HG03439 (cell line): Measurements from ENCODE around the gene P2RY6.
"Not testable (repeated sequence)": the region's sequence is repeated elsewhere in the genome, so short reads cannot be mapped to it uniquely, and the experiment has no call there.

Source experiments
- ATAC-seq: cut with Tn5 transposase; IDR thresholded peaks from one replicate; pipeline ENCODE4 v1.9.1; 2021; ENCODE audit warnings: mild to moderate bottlenecking, moderate library complexity; ENCODE audit not compliant: unreplicated experiment

Gene P2RY6

GRCh38 chr11:73271936-73272679 is at the start of gene P2RY6:
Gene P2RY6, plus strand, starts transcription at chr11:73272338. Its CDS starts 24,181 bp downstream, at chr11:73296519.
- no peak for ATAC-seq

DNA sequence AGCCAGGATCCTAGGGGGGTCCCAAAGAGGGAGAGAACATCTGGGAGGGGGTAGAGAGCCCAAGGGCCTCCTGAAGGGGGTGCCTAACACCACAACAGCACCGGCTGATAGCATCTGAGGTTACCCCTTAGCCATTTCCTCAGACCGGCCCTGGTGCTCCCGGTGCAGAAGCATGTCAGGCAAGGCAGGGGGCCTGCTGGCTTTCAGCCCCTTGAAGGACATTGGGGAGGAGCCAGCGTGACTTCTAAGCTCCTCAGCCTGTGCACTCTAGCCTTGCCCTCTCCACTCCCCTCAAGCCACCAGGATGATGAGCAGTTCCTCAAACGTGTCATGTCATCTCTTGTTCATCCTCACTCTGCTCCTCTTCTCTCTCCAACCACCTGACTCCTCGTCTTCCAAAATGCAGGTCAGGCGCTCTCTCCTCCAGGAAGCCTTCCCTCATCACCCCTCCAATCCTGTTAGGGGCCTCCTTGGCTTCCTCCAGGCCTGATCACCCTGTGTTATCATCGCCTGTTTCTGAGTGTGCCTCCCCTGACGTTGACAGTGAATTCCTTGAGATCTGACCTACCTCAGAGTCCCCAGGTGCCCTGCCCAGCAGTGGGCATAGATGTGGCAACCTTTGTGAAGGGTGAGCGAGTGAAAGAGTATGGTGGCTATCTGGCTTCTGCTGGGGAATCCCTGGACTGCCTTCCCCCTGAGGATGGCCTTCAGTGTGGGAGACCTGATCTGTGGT is 48.0 kb upstream of the P2RY6 start:
- no peak for ATAC-seq

GRCh38 chr11:73225001-73225686 is 47.0 kb upstream of the P2RY6 start:
- no peak for ATAC-seq

- ATAC-seq: no peak
These were observed 46.3 kb upstream of the P2RY6 start for GRCh38 chr11:73225851-73226250.

- no peak for ATAC-seq
These were observed 45.7 kb upstream of the P2RY6 start for GRCh38 chr11:73226297-73227006.

- ATAC-seq: no peak
These were observed 44.4 kb upstream of the P2RY6 start for GRCh38 chr11:73227571-73228211.

GRCh38 chr11:73228268-73229134 is 43.6 kb upstream of the P2RY6 start:
- no peak for ATAC-seq

DNA sequence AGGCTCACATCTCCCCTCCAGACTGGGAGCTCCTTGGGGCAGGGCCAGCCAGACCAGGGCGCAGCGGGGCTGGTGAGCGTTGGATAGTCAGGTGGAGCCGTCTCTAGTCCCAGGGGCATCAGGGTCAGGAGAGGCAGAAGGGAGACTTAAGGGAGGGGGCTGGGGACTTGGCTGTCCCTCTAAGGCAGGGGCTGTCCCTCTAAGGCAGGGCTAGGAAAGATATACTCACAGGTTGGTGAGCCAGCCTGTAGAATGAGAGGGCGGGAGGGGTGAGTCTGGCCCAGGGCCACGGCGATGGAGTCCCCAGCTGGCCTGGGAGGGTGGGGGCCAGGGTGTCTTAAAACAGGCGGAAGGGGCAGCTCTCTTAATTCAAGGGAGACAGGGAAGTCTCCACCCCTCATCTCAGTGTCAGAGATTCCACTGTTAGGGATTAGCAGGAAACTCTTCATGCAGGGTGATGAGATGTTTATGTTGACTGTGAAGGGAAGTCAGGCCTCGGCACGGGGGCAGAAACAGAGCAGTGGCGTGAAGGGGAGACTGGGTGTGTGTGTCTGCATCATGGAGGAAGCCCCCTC is 42.7 kb upstream of the P2RY6 start:
- no peak for ATAC-seq

GRCh38 chr11:73229896-73230875 is 42.0 kb upstream of the P2RY6 start:
- ATAC-seq: no peak

DNA sequence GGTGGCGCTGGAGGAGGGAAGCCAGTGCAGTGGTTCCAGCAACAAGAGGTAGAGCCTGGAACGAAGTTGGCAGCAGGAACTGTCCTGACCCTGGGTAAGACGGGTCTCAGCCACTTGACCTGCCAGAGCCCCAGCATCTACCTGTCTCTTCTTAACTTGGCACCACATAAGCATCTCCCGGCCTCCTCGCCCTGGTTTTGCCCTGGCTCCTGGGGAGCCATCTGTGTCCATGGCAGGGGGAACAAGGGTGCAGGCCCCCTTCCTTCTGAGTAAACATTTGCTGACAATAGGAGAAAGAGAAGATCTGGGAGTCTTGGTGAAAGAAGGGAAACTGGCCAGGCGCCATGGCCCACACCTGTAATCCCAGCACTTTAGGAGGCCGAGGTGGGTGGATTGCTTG is 41.2 kb upstream of the P2RY6 start:
- no peak for ATAC-seq

DNA sequence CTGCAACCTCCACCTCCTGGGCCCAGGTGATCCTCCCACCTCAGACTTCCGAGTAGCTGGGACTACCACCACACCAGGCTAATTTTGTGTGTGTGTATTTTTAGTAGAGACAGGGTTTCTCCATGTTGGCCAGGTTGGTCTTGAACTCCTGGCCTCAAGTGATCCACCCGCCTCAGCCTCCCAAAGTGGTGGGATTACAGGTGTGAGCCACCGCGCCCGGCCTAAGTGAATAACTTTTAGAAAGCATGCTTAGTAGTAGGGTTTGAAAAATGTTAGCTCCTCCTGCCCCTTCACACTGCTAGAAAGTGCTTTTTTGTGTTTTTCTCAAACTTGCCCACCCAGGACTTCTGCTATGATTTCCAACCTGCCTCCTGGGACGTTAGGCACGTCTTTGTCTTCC is 39.7 kb upstream of the P2RY6 start:
- not testable (repeated sequence) for ATAC-seq

DNA sequence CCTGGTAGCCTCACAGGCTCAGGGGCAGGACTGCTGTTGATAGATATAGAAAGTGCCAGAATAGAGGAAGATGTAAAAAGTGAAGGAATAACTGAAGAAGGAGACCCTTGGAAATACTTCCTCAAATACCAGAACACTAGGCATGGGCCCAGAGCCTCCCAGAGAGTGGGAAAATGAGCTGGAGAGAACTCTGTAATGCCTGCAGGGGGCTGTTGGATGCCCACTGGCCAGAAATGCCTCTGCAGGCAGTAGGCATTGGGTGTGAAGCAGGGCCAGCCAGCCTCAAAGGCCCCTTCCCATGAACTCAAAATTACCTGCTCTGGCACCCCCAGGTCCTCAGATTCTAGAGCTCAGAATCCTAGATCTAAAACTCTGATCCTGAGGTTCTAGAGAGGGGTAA is 38.9 kb upstream of the P2RY6 start:
- no peak for ATAC-seq

GRCh38 chr11:73233692-73234470 is 38.3 kb upstream of the P2RY6 start:
- ATAC-seq: no peak

DNA sequence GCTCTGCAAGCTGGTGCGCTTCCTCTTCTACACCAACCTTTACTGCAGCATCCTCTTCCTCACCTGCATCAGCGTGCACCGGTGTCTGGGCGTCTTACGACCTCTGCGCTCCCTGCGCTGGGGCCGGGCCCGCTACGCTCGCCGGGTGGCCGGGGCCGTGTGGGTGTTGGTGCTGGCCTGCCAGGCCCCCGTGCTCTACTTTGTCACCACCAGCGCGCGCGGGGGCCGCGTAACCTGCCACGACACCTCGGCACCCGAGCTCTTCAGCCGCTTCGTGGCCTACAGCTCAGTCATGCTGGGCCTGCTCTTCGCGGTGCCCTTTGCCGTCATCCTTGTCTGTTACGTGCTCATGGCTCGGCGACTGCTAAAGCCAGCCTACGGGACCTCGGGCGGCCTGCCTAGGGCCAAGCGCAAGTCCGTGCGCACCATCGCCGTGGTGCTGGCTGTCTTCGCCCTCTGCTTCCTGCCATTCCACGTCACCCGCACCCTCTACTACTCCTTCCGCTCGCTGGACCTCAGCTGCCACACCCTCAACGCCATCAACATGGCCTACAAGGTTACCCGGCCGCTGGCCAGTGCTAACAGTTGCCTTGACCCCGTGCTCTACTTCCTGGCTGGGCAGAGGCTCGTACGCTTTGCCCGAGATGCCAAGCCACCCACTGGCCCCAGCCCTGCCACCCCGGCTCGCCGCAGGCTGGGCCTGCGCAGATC is 37.5 kb upstream of the P2RY6 start:
- ATAC-seq: no peak

- ATAC-seq: no peak
These were observed 36.8 kb upstream of the P2RY6 start for GRCh38 chr11:73235236-73235786.

- no peak for ATAC-seq
These were observed 35.9 kb upstream of the P2RY6 start for GRCh38 chr11:73236205-73236765.
